Activated CD8-positive, alpha-beta memory T cell treated with anti-CD3 and anti-CD28 coated beads for 48 hours (primary cell): ENCODE data around the gene TMEM132D.

Experiments
- DNase-seq, 3 experiments: peaks; one replicate each; pipeline ENCODE4 v3.0.0-alpha.2; 2020; ENCODE audit warnings: low read depth in 2 of 3, low spot score in 2 of 3

The TMEM132D gene

GRCh38 chr12:129729170-129729569 lies 174.7 kb downstream of the TMEM132D start:
- DNase-seq = no peak

DNA sequence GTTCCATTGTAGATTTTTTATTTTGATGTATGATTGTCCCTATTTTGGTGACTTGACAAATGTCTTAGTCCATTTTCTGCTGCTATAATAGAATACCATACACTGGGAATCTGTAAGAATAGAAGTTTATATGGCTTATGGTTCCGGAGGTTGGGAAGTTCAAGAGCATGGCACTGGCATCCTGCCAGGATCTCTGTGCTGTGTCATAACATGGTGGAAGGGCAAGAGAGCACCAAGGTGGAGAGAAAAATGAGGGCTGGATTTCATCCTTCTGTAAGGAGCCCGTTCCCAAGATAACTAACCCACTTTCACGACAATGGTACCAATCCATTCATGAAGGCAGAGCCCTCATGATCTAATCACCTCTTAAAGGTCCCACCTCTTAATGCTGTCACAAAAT lies 176.7 kb downstream of the TMEM132D start:
- DNase-seq = no peak

GRCh38 chr12:129723260-129723659 lies 180.6 kb downstream of the TMEM132D start:
- DNase-seq = no peak

DNA sequence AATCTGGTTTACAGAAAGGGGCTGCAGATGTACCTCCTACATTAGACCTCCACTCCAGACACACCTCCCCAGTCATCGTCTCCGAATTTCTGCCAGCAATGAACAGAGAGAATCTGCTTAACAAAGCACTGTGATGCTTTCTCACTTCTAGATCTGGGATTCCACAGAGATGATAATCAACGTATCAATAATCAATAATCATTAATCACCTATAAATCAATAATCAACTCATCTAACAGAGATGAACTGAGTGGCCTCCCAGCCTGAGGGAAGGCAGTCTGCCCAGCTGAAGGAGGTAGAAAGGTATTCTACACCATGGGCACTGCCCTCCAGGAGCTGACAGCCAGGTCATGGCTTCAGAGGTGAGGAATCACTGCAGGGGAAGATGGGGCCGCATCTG lies 183.2 kb downstream of the TMEM132D start:
- DNase-seq = no peak

GRCh38 chr12:129719416-129719815 lies 184.4 kb downstream of the TMEM132D start:
- DNase-seq = no peak

- no peak for DNase-seq
These were observed 186.4 kb downstream of the TMEM132D start for GRCh38 chr12:129717438-129717837.

DNA sequence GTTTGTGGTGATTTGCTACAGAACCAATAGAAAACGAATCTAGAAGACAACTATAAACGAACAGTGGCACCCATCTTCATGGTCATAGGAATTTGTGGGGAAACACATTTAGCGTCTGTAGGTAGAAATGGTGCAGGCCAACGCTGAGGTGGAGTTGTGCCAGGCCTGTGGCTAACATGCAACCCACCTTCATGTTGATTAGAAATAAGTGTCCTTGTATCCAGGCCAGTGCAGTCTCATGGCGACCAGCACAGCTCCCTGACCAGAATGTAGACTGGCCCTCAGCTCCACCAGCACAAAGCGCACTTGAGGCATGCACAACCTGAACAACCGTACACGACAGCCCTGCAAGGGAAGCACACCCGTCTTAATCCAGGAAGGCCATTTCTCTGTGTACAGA lies 187.0 kb downstream of the TMEM132D start:
- no peak for DNase-seq

DNA sequence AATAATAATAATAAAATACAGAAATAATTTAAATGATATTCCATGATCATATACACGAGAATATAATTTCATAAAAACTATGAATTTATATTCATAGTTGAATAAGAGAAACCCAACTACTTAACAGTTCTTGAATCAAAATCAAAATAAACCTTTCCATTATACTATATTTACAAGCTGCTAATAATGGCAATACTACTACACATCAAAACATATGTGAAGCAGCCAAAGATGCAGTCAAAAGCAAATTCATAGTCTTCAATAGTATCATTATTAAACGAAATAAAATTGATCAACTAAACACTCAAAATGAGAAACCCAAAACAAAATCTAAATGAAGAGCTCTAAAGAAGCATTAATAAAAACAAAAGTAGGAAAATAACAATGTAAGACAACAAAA lies 197.1 kb downstream of the TMEM132D start:
- DNase-seq = no peak

DNA sequence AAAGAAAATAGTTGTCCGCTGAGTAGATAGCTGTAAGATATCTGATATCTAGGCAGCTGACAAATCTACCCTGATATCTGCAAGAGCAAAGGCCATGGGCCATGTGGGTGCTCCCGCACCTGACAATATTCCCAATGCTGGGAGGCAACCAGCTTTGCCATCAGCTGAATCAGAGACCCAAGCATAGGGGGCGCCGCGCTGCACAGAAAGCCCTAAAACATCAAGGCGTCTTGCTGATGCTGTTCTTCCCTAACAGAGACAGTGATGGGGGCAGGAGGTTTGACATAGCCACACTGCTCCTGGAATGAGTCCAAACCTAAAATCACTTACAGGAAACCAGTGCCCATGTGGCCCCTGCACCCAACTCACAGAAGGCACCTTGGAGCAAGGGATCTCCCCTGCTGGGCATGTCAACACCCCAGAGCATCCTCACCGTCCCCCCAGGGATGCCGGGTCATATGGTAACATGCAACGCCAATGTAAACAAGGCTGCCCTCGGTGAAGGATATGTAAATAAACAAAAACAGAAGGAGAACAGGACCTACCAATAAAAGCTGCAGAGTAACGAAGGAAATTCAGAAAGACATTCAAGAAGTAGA lies 199.5 kb downstream of the TMEM132D start:
- no peak for DNase-seq

- DNase-seq = no peak
These were observed 202.2 kb downstream of the TMEM132D start for GRCh38 chr12:129701631-129702101.

GRCh38 chr12:129700036-129700435 lies 203.8 kb downstream of the TMEM132D start:
- no peak for DNase-seq

DNA sequence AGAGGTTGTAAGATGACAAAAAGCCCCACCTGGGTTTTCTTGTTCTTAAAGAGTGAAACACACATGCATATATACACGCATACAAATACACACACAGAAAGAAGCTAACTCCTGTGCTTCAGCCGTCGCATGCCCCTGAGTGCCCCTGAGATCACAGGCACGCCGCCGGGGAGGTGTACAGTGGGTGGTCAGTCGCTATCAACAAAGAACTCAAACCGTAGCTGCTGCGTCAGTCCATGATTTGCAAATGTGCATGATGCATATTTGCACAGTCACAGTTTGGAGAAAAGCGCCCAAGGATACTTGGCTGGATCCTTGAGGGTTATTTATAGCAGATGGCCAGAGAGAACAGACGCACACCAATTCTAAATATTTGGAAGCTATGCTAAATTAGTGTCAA lies 206.9 kb downstream of the TMEM132D start:
- no peak for DNase-seq

- no peak for DNase-seq
These were observed 207.4 kb downstream of the TMEM132D start for GRCh38 chr12:129696405-129696804.

GRCh38 chr12:129693731-129694130 lies 210.1 kb downstream of the TMEM132D start:
- DNase-seq = no peak

- no peak for DNase-seq
These were observed 216.1 kb downstream of the TMEM132D start for GRCh38 chr12:129687731-129688130.

GRCh38 chr12:129681830-129682229 lies 222.0 kb downstream of the TMEM132D start:
- DNase-seq = no peak

- no peak for DNase-seq
These were observed 222.7 kb downstream of the TMEM132D start for GRCh38 chr12:129681151-129681550.

DNA sequence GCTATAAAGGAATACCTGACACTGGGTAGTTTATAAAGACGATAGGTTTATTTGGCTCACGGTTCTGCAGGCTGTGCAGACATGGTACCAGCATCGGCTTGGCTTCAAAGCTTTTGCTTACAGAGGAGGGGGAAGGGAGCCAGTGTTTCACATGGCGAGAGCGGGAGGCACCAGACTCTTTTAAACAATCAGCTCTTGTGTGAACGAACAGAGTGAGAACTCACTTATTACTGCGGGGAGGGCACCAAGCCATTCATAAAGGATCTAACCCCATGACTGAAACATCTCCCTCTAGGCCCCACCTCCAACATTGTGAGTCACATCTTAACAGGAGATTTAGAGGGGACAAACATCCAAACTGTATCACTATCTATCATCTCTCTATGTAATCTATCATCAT lies 227.4 kb downstream of the TMEM132D start:
- DNase-seq = no peak

- DNase-seq = no peak
These were observed 227.9 kb downstream of the TMEM132D start for GRCh38 chr12:129675947-129676346.

GRCh38 chr12:129675496-129675895 lies 228.3 kb downstream of the TMEM132D start:
- DNase-seq = no peak

- no peak for DNase-seq
These were observed 230.0 kb downstream of the TMEM132D start for GRCh38 chr12:129673806-129674205.

DNA sequence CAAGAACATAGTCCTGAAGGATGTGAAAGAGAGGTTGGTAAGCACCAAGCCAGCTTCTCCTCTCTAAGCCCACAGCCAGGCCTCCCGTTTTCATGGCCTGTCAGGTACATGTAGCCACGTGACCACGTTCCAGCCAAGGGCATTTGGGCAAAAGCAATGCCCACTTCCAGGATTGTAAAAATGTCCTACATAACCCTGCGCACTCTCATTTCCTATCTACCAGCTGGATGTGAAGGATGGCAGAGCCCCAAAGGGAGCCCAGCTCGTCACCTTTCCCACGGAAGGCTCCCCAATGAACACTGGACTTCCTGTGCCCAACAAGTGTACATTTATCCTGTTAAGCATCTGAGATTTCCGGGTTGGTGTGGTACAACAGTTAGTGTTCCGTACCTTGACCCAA lies 231.7 kb downstream of the TMEM132D start:
- no peak for DNase-seq

GRCh38 chr12:129670256-129670920 lies 233.4 kb downstream of the TMEM132D start:
- no peak for DNase-seq
